GM19240 (cell line): ENCODE results near the gene CXCR5.

Experiments used
- DNase-seq: peaks from one replicate; pipeline ENCODE4 v3.0.0; 2011; ENCODE audit warnings: low spot score; ENCODE audit not compliant: insufficient read length

The CXCR5 gene

GRCh38 chr11:118912742-118913410 lies 29.2 kb downstream of the CXCR5 start:
- no peak for DNase-seq

- DNase-seq, result no peak
These were observed 29.9 kb downstream of the CXCR5 start for GRCh38 chr11:118913411-118914125.

GRCh38 chr11:118914178-118914918 lies 30.7 kb downstream of the CXCR5 start:
- DNase-seq, result no peak

- no peak for DNase-seq
These were observed 31.3 kb downstream of the CXCR5 start for GRCh38 chr11:118914987-118915386.

- DNase-seq, result no peak
These were observed 31.7 kb downstream of the CXCR5 start for GRCh38 chr11:118915396-118915795.

GRCh38 chr11:118915941-118916841 lies 32.5 kb downstream of the CXCR5 start:
- DNase-seq, result no peak

GRCh38 chr11:118916842-118917388 lies 33.2 kb downstream of the CXCR5 start:
- no peak for DNase-seq

GRCh38 chr11:118917481-118918127 lies 33.9 kb downstream of the CXCR5 start:
- no peak for DNase-seq

- no peak for DNase-seq
These were observed 34.5 kb downstream of the CXCR5 start for GRCh38 chr11:118918128-118918685.

- DNase-seq, result no peak
These were observed 35.1 kb downstream of the CXCR5 start for GRCh38 chr11:118918686-118919280.

- DNase-seq, result no peak
These were observed 37.6 kb downstream of the CXCR5 start for GRCh38 chr11:118921121-118921928.

- no peak for DNase-seq
These were observed 38.4 kb downstream of the CXCR5 start for GRCh38 chr11:118921929-118922744.

- DNase-seq, result no peak
These were observed 39.3 kb downstream of the CXCR5 start for GRCh38 chr11:118922745-118923627.

- no peak for DNase-seq
These were observed 40.3 kb downstream of the CXCR5 start for GRCh38 chr11:118923721-118924587.

- peak; percentile 92 for DNase-seq
These were observed 41.2 kb downstream of the CXCR5 start for GRCh38 chr11:118924591-118925585.
